GM19238 (cell line): Measurements from ENCODE around the gene SCN8A.
"Not testable (repeated sequence)": the region's sequence is repeated elsewhere in the genome, so short reads cannot be mapped to it uniquely, and the experiment has no call there.

Experiments
- DNase-seq: peaks from one replicate; pipeline ENCODE4 v3.0.0; 2011; ENCODE audit warnings: low spot score; ENCODE audit not compliant: insufficient read length

SCN8A gene

DNA sequence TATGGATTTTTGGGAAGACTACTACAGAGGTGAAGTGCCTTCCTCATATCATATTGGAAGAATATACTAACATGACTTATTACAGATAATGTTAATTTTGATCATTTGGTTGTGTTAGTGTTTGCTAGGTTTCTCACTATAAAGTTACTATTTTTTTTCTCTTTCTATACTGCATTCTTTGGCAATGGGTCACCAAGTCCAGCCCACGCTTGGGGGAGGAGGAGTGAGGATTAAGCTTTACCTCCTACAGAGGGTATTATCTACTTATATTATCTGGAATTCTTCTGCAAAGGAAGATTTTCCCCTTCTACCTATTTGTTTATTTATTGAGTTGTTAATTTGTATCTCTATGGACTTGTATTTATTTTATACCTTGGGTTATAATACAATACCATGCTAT is 31.5 kb downstream of the SCN8A start:
- DNase-seq: no peak

DNA sequence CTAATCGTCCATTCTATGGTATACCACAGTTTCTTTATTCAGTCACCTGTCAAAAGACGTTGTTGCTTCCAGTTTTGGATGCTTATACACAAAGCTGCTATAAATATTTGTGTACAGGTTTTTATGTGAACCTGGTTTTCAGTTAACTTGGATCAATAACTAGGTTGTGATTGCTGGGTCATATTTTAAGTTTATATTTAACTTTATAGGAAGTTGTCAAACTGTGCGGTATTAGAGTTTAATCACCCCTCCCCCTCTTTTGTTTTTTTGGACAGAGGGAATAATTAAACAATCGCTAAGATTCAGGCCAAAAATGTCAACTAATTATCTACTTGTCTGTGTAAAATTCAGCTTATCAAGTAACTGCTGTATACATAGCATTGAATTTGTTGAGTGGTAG is 34.3 kb downstream of the SCN8A start:
- no peak for DNase-seq

DNA sequence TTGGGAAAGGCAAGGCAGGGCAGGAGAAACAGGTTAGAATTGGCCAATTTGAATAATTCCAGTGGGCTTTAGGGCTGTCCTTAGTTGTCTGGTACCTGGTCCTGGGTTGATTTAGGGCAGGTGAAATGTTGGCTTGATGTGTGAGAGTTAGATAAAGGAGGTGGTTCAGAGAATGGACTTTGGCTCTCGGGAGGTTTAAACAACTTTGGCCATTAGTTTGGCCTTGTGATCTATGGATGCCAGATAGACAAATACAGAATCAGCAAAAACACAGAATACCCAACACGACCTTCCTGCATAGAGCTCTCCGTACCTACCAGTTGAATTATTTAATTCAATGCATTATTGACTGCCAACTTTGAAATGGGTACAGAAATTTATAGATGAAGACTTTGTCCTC is 35.1 kb downstream of the SCN8A start:
- no peak for DNase-seq

DNA sequence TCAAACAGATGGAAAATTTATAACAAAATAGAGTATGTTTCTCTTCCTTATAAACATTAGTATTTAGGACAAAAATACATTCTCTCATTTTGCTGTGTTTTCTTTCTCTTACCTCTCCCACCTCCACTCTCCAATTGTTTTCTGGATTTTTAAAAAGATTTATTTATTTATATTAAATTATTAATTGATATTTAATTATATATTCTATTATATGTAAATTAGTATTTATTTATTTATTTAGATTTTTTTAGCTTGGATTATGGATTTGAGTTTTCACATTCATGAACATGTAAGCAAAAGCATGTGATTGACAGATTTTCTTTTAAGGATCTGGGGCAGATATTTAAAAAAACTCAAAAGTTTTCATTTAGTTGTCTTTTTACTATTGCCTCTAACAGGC is 35.6 kb downstream of the SCN8A start:
- DNase-seq: no peak

DNA sequence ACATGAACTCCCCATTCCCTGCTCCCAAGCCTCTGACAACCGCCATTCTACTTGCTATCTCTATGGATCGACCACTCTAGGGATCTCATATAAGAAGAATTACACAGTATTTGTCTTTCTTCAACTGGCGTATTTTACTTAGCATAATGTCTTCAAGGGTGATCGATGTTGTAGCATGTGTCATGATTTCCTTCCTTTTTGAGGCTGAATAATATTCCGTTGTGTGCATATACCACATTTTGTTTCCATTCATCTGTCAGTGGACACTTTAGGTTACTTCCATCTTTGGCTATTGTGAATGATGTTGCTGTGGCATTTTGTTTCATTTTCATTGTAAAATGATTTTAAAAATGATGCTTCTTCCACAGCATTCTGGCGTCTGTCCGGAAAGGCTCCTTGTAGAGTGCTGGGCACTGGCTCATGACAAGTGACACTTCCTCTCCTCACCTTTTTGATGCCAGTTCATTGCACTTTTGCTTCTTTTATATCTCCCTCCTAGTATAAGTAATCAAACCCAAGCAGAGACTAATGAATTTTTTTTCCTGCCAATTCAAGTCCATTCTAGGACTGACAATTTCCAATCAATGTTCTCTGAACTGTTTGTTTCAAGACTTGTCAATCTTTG is 39.3 kb downstream of the SCN8A start:
- no peak for DNase-seq

DNA sequence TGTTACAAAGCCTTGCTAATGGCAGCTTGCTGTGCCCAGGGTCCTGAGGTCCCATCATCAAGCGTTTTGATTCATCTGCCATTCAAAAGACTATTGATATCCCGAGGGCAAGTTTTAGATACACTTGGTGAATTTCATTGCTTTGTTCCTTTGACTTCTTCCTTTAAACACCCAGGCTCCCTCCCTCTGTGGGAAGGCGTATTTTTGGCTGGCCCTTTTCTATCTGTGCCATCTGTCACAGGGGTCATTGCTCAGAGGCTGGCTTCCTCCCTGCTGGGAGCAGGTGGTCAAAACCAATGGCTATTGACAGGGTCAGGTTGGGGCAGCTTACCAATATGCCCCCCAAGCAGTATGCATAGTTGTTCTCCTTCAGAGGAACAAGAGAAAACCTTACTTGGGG is 40.0 kb downstream of the SCN8A start:
- DNase-seq: no peak

DNA sequence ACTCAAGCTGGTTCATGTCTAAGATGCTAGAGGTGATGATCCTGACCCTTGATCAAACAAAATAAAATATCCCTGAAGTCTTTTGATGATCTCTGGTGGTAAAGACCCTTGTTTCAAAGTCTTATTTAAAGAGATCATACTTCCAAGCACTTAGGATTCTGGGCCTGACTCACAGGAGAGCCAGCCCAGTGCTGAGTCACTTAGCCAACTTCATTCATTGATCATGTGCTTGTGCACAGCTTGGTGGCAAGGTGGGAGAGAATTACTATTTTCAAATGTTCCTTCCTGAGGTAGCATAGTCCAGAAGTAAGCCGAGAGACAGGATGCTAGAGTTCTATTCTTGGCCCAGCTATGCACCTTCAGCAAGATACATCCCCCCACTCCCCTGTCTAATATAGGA is 40.6 kb downstream of the SCN8A start:
- no peak for DNase-seq

DNA sequence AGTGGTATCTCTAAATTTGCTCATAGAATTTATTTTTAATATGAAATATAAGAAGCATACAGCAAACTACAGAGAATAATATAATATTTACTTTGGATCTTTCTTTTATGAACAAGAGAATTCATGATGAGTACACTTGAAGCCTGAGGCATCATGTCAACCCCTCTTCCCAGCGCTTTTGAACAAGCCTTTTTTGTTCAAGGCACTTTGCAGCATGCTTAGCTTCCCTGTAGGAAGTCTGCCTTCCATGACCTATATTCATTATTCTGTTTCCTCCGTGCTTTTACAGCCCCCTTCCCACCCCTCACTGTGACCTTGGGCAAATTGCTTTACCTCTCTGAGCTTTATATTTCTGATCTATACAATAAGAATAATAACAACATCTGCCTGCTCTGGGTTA is 41.6 kb downstream of the SCN8A start:
- no peak for DNase-seq

DNA sequence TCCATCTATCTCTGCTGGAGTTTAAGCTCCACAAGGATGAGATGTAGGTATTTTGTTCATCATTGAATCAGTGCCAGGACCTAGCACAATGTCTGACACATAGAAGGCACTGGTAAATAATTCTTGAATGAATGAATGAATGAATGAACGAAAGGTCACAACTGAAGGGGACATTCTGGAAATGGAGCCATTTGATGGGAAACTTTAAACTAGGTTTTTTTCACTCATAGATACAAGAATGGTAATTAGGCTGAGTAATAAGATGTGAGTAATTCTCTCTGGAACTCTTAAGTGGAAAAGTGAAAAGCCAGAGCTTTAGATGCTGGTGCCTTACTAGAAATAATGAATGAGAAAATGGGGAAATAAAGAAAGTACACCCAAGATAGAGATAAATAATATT is 44.3 kb downstream of the SCN8A start:
- DNase-seq: no peak

DNA sequence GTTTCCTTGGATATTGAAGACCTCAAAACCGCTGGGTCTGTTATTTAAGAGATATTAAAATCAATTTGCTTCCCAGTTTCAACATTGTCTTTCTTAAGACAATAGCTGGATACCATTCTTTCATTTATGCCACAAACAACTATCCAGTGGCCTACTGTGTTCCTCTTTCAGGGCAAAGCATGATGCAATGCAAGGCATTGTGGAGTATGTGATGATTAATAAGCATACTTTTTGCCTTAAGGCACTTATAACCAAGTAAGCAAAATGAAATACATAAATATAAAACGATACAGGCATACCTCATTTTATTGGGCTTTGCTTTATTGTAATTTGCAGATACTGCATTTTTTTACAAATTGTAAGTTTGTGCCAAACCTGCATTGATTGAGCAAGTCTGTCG is 45.5 kb downstream of the SCN8A start:
- DNase-seq: no peak

DNA sequence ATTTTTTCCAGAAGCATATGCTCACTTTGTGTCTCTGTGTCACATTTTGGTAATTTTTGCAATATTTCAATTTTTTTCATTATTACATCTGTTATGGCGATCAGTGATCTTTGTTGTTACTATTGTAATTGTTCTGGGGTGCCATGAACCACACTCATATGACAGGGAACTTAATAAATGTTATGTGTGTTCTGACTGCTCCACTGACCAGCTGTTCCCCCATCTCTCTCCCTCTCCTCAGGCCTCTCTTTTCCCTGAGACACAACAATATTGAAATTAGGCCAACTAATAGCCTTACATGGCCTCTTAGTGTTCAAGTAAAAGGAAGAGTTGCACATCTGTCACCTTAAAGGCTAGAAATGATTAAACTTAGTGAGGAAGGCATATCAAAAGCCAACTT is 46.0 kb downstream of the SCN8A start:
- no peak for DNase-seq

DNA sequence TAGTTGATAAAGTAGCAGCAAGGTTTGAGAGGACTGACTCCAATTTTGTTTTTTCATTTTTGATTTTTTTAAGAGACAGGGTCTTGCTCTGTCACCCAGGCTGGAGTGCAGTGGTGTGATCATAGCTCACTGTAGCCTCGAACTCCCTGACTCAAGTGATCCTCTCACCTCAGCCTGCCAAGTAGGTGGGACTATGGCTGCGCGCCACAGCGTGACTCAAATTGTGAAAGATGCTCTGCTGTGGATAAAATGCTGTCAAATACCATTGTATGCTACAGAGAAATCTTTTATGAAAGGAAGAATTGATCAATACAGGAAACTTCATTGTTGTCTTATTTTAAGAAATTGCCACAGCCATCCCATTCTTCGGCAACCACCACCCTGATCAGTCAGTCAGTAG is 48.3 kb downstream of the SCN8A start:
- DNase-seq: no peak

DNA sequence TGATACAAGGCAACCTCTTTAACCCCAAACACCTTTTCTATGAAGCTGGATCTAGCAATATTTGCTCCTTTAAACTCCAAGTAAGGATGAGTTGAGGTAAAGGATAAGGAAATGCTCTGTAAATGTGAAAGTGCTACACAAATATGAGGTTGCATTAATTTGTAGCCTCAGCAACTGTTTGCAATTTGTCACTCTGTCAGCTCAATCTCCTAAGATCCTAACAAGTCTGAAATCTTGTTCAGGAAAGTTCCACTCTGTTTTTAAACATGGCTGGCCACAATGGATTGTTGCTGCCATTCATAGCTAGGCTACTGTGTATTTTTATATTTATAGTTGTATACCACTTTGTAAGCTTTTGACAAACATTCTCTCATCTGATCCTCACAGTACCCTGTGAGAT is 51.3 kb downstream of the SCN8A start:
- DNase-seq: no peak

DNA sequence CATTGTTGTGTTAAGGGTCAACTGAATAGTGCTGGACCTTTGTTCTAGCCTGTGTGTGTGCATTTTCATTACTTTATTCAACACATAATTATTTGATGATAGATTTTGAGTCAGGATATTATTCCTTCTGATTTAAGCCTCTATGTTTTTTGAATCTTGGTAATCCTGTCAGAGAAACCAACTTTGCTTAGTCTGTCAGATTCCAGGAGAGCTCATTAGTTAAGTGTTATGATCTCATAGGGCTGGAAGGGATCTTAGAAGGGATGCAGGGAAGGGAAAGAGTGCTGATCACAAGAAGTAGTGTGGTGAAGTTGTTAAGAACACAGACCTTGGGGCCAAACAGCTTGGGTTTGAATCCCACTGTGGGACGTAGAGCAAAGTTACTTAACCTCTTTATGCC is 52.9 kb downstream of the SCN8A start:
- no peak for DNase-seq

DNA sequence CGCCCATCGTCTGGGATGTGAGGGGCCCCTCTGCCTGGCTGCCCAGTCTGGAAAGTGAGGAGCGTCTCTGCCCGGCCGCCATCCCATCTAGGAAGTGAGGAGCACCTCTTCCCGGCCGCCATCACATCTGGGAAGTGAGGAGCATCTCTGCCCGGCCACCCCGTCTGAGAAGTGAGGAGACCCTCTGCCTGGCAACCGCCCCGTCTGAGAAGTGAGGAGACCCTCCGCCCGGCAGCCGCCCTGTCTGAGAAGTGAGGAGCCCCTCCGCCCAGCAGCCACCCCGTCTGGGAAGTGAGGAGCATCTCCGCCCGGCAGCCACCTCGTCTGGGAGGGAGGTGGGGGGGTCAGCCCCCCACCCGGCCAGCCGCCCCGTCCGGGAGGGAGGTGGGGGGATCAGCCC is 53.7 kb downstream of the SCN8A start:
- DNase-seq: not testable (repeated sequence)

DNA sequence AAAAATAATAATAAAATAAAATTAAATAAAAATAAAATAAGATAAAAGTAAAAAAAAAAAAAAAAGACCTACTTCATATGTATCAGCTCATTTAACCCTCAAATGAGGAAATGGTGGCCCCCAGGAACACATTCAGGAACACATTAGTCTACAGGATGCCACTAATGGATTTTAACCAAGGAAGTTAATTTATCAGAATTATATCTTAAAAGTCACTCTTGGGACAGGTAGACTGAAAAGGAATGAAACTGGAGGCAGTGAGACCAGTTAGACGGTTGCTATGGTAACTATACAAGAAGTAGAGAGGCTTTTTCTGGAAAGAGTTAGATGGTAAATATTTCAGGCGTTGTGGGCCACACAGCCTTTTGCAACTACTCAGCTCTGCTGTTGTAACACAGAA is 54.9 kb downstream of the SCN8A start:
- no peak for DNase-seq

DNA sequence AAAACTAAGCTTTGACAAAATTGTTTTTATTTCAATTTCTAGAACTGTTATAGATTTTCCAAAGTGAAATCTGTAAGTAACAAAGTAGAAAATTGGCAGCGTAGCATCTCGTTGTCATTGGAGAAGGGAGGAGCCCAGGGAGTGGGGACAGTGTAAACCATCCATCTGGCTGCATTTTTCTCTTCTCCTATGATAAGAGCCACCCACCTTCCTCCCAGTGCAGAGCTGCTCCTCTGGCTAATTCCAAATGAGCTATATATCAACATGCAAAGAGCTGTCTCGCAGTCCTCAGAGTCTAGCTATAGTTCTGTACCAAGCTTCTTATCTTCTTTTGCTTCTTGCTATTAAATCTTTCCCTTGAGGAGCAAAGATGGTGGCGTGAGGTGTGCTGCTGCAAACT is 56.6 kb downstream of the SCN8A start:
- DNase-seq: no peak

DNA sequence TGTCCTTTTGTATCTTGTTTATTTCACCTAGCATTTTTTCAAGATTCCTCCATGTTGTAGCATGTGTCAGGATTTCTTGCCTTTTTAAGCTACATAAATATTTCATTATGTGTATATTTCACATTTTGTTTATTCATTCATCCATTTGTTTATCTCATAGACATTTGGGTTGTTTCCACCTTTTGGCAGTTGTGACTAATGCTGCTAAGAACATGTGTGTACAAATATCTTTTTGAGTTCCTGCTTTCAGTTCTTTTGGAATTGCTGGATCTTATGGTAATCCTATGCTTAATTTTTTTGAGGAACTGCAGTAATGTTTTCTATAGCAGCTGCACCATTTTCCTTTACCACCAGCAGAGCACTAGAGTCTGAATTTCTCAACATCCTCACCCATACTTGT is 62.4 kb downstream of the SCN8A start:
- no peak for DNase-seq

DNA sequence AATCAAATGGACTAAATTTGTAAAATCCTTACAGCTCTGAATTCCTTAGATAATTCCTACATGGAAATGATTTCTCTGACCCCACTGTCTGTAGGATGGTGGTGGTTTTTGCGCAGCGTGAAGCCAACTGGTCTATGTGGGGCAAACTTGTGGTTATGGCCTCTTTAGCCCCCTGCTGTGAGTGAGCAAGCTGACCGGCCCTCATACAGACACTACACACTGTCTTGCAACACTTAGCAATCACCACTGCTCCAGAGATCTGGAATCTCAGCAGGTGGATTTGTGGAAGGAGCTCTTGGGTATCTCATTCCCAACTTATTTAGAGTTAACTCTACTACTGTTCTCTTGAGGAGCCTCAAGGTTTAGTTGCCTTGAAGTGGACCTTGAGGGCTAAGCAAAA is 70.2 kb downstream of the SCN8A start:
- DNase-seq: no peak

DNA sequence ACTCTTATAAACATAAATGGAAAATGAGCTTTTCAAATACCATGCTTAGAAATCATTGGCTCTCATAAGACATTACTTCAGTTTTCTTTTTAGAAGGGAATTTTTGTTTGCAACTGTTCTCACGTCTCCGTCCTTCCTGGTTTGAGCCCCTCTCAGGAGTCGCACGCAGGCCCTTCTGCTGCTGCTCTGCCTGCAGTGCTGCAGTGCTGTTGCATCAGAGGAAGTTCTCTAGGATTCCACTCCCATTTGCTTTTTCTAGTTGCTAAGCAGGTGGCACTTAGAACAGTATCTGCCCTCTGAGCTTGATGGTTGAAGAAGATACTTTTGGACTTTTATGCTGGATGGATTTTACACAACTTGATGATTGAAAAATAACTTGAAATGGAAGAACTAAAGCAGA is 70.8 kb downstream of the SCN8A start:
- no peak for DNase-seq

DNA sequence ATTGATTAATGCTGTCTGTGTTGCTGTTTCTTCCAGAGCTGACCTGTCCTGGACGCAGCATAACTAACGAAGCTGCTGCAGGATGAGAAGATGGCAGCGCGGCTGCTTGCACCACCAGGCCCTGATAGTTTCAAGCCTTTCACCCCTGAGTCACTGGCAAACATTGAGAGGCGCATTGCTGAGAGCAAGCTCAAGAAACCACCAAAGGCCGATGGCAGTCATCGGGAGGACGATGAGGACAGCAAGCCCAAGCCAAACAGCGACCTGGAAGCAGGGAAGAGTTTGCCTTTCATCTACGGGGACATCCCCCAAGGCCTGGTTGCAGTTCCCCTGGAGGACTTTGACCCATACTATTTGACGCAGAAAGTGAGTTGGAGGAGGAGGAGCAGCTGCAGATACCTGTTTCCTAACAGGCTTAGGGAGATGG is 71.7 kb downstream of the SCN8A start:
- DNase-seq: no peak

DNA sequence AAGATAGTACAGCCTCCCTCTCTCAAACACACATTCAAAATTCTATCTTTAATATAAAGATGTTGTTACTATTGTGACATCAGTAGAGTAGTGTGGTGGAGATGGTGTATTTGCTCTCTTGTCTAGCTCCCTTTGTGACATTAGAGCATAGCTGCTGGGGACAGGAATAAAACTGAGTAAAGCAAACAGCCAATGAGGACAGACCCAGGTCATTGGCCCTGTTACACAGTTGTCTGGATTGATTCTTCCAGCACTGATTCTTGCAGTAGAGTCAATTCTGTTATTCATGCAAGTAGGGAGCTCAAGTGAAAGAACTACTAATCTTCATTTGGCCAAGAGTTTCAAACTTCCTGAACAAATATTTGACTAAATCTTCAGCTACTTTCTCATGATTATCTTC is 72.4 kb downstream of the SCN8A start:
- DNase-seq: no peak

DNA sequence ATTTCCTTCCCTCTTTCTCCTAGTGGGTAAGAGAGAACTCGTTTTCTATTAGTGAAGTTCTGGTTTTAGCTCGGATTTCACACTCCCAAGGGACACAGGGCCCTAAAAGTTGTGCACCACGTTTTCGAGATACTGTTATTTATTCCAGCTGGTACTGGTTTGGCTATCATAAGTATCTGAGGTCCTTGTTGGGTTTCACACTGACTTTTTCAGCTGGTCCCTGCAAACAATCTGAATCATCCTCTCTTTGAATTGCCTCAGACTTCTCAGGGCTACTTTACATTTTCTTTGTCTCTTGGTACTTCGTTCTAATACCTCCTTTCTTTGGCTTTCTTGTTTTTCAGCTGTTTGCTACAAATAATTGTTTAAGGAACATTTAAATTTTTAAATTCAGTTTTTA is 75.7 kb downstream of the SCN8A start:
- DNase-seq: no peak

DNA sequence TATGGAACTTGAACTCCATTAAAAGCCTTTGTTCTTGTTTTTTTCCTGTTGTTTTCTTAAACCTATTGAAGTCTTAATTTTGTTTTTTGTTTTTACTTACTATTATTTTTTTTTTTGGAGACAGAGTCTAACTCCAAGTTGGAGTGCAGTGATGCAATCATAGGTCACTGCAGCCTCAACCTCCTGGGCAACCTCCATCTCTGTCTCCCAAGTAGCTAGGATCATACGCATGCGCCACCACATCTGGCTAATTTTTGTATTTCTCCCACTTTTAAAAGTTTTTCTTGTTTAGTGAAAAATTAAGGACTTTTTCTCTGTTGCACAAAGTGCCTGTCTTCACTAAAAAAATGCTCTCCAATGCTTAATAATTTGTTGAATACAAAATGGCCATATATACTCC is 76.2 kb downstream of the SCN8A start:
- DNase-seq: no peak
